HCT116 (cell line): Measurements from ENCODE around the gene RPL7A. TPM values are rescaled to one million over a fixed set of nuclear protein-coding genes. Genes with fewer than 3 reads are reported as not detected.

ENCODE experiments used
- ATAC-seq: fragments of 200-7000 bp; cut with Tn5 transposase; 2 replicates; pipeline ENCODE4 v1.9.1; 2020; ENCODE audit warnings: mild to moderate bottlenecking, moderate library complexity
- BruUV-seq: library from RNA; stranded (reverse); fragments of 400-500 nt; replicated peaks from 2 replicates; lab custom pipeline; 2021; lab: Mats Ljungman, UMichigan
- CTCF ChIA-PET: fragments of 300-600 bp; sonication (Branson Sonifier 250); formaldehyde crosslinking; loops from one replicate; lab custom pipeline; 2021; ENCODE audit warnings: antibody characterized with exemption; lab: Charles Lee
- POLR2A ChIA-PET: fragments of 300-600, 350-600 bp; sonication (Branson Sonifier 250); formaldehyde crosslinking; loops from one replicate; lab custom pipeline; 2021; ENCODE audit warnings: antibody characterized with exemption; lab: Charles Lee
- RAD21 ChIA-PET, 2 experiments: fragments of 300-600 bp; sonication (Branson Sonifier 250); formaldehyde crosslinking; loops; one replicate each; lab custom pipeline; 2023; ENCODE audit warnings: low total read pairs in 2 of 2; ENCODE audit not compliant: uncharacterized antibody in 2 of 2, unreplicated experiment in 2 of 2, low non-redundant PET in 1 of 2; lab: Charles Lee
- DNase-seq: peaks from one replicate; pipeline ENCODE4 v3.0.0-alpha.2; 2010; ENCODE audit warnings: low read depth, low spot score
- H2AFZ ChIP-seq: fragments of 200-600 bp; shearing (Covaris generic), sonication (generic); 2 replicates; pipeline ENCODE4 v1.6.1; 2017; ENCODE audit warnings: low read depth, mixed run types, mixed read lengths, antibody characterized with exemption, low read length; ENCODE audit not compliant: poor library complexity, severe bottlenecking
- H3K27ac ChIP-seq: 2 replicates; pipeline ENCODE4 v1.5.1; 2012; ENCODE audit warnings: low read depth, low read length
- H3K27me3 ChIP-seq: fragments of 200-600 bp; sonication (generic); 2 replicates; pipeline ENCODE4 v1.6.1; 2016; ENCODE audit warnings: mixed run types, low read length, mixed read lengths; ENCODE audit not compliant: insufficient read depth
- H3K36me3 ChIP-seq, 2 experiments: fragments of 200-500 bp in 1 of 2; fragments of 200-600 bp in 1 of 2; sonication (Bioruptor generic) in 1 of 2; sonication (generic) in 1 of 2; 2 replicates each; pipeline versions ENCODE4 v1.5.1 to v1.6.1; 2014 to 2016; ENCODE audit warnings: low read length in 2 of 2, inconsistent platforms in 1 of 2, mixed read lengths in 1 of 2, mixed run types in 1 of 2; ENCODE audit not compliant: insufficient read depth in 2 of 2, control insufficient read depth in 1 of 2
- H3K4me1 ChIP-seq, 2 experiments: fragments of 200-600 bp in 1 of 2; sonication (generic) in 1 of 2; 2 replicates each; pipeline versions ENCODE4 v1.5.1 to v1.6.1; 2012 to 2017; ENCODE audit warnings: low read length in 2 of 2, inconsistent platforms in 1 of 2, mild to moderate bottlenecking in 1 of 2, mixed read lengths in 1 of 2, mixed run types in 1 of 2, moderate library complexity in 1 of 2; ENCODE audit not compliant: insufficient read depth in 2 of 2, control insufficient read depth in 1 of 2
- H3K4me2 ChIP-seq: fragments of 200-600 bp; sonication (generic); 2 replicates; pipeline ENCODE4 v1.6.1; 2017; ENCODE audit warnings: mixed run types, low read length, mixed read lengths
- H3K4me3 ChIP-seq, 2 experiments: fragments of 200-600 bp in 1 of 2; sonication (generic) in 1 of 2; replicated peaks in 1 of 2; 2 replicates each; pipeline ENCODE4 v1.5.1; 2011 to 2016; ENCODE audit warnings: low read length in 2 of 2, control low read depth in 1 of 2, low read depth in 1 of 2, mild to moderate bottlenecking in 1 of 2, mixed read lengths in 1 of 2, mixed run types in 1 of 2
- H3K79me2 ChIP-seq: fragments of 200-600 bp; sonication (generic); 2 replicates; pipeline ENCODE4 v1.6.1; 2017; ENCODE audit warnings: mild to moderate bottlenecking, mixed run types, low read length, moderate library complexity, mixed read lengths; ENCODE audit not compliant: insufficient read depth
- H3K9ac ChIP-seq: fragments of 200-600 bp; sonication (generic); 2 replicates; pipeline ENCODE4 v1.6.1; 2016; ENCODE audit warnings: low read length, mixed read lengths
- H3K9me2 ChIP-seq: fragments of 200-600 bp; sonication (generic), shearing (Covaris generic); 2 replicates; pipeline ENCODE4 v1.6.1; 2017; ENCODE audit warnings: mixed run types, mild to moderate bottlenecking, moderate library complexity; ENCODE audit not compliant: insufficient read depth
- H3K9me3 ChIP-seq, 2 experiments: fragments of 200-500 bp in 1 of 2; fragments of 200-600 bp in 1 of 2; sonication (Bioruptor generic) in 1 of 2; sonication (generic) in 1 of 2; 2 replicates each; pipeline ENCODE4 v1.6.1; 2014 to 2017; ENCODE audit warnings: low read length in 2 of 2, mixed read lengths in 2 of 2, inconsistent platforms in 1 of 2, low read depth in 1 of 2, mild to moderate bottlenecking in 1 of 2, mixed run types in 1 of 2, moderate library complexity in 1 of 2; ENCODE audit not compliant: control insufficient read depth in 1 of 2, insufficient read depth in 1 of 2
- H4K20me1 ChIP-seq: fragments of 200-600 bp; sonication (generic), shearing (Covaris generic); 2 replicates; pipeline ENCODE4 v1.6.1; 2017; ENCODE audit warnings: mixed run types, mild to moderate bottlenecking, moderate library complexity; ENCODE audit not compliant: insufficient read depth
- ELF1 ChIP-seq: IDR thresholded peaks from 2 replicates; pipeline ENCODE4 v1.6.1; 2012; ENCODE audit warnings: low read depth, borderline replicate concordance
- JUND ChIP-seq: IDR thresholded peaks from 2 replicates; pipeline ENCODE4 v1.6.1; 2012
- RAD21 ChIP-seq: IDR thresholded peaks from 2 replicates; pipeline ENCODE4 v1.6.1; 2012; ENCODE audit warnings: low read depth, mild to moderate bottlenecking
- YY1 ChIP-seq: IDR thresholded peaks from 2 replicates; pipeline ENCODE4 v1.6.1; 2011; ENCODE audit warnings: low read length, low read depth, moderate library complexity, mild to moderate bottlenecking; ENCODE audit not compliant: insufficient replicate concordance; ENCODE audit errors: extremely low read depth
- ZBTB33 ChIP-seq: IDR thresholded peaks from 2 replicates; pipeline ENCODE4 v1.6.1; 2011; ENCODE audit warnings: mild to moderate bottlenecking, low read length, moderate library complexity; ENCODE audit not compliant: insufficient replicate concordance; ENCODE audit errors: extremely low read depth
- ZNF274 ChIP-seq: fragments of 200-500 bp; sonication (Bioruptor generic); IDR thresholded peaks from 2 replicates; pipeline ENCODE4 v1.6.1; 2014; ENCODE audit warnings: mild to moderate bottlenecking, low read depth, low read length, inconsistent platforms
- intact Hi-C: fragments of 100-400 bp; cut with micrococcal nuclease; formaldehyde crosslinking; loops from 2 replicates; pipeline ENCODE4 v1.10.0; 2022
- total RNA-seq: library from RNA; stranded (reverse); gene quantifications from one replicate; pipeline ENCODE4 v1.2.1, GENCODE V29; 2021; ENCODE audit not compliant: unreplicated experiment

The RPL7A gene
- total RNA-seq, 1 experiment from 2014 or later = 2,837 TPM

GRCh38 chr9:133387680-133388079 lies 39.7 kb downstream of the RPL7A start (continued):
- no peak for TF ChIP-seq ZBTB33
- no peak for TF ChIP-seq RAD21

- Histone ChIP-seq H3K9me3 (no peaks in the 10 kb centered on the region), H3K9me2 (no peaks in the 10 kb centered on the region), H3K9ac (no peak overlapping the region), H3K36me3 (no peaks in the 10 kb centered on the region), H3K4me1 (no peaks in the 10 kb centered on the region), H2AFZ (no peak overlapping the region), H3K4me2 (no peak overlapping the region), H3K27ac (no peak overlapping the region), H3K27me3 (no peaks in the 10 kb centered on the region), H3K4me3 (no peak overlapping the region), H3K79me2 (no peaks in the 10 kb centered on the region), H4K20me1 (no peaks in the 10 kb centered on the region)
- RAD21 ChIA-PET = no interaction called here
- ATAC-seq (no peak), DNase-seq (no peak)
- POLR2A ChIA-PET = no interaction called here
- BruUV-seq = no TSS peak
- intact Hi-C loops = no loop called here
- TF ChIP-seq ZNF274 = no peak
- CTCF ChIA-PET = no interaction called here
These were observed 41.1 kb downstream of the RPL7A start for GRCh38 chr9:133389025-133389557.

- no TSS peak for BruUV-seq
- TF ChIP-seq ELF1 (no peak), YY1 (no peak), JUND (no peak), RAD21 (no peak)
- Histone ChIP-seq H2AFZ (no peak overlapping the region), H3K4me1 (no peaks in the 10 kb centered on the region), H3K9me2 (no peaks in the 10 kb centered on the region), H3K9me3 (no peaks in the 10 kb centered on the region), H3K4me2 (no peak overlapping the region), H3K36me3 (no peaks in the 10 kb centered on the region), H3K9ac (no peak overlapping the region), H4K20me1 (no peaks in the 10 kb centered on the region), H3K4me3 (no peak overlapping the region), H3K79me2 (no peaks in the 10 kb centered on the region), H3K27ac (no peak overlapping the region), H3K27me3 (no peaks in the 10 kb centered on the region)
- DNase-seq = no peak
- POLR2A ChIA-PET = no interaction called here
- CTCF ChIA-PET = no interaction called here
- intact Hi-C loops = no loop called here
- ATAC-seq = no peak
- RAD21 ChIA-PET = interaction anchor here in 1 of 2 experiments (0.6 kb wide), 1 partner anchor 41 kb away, joined by 3 read pairs; no protein-coding TSS in a partner anchor
These were observed 41.5 kb downstream of the RPL7A start for GRCh38 chr9:133389562-133389961.
